GM18951 (cell line): ENCODE results near the gene PRR30.

ENCODE experiments used
- POLR2A ChIP-seq: IDR thresholded peaks from 4 replicates; pipeline ENCODE4 v1.6.1; 2011; ENCODE audit warnings: mild to moderate bottlenecking; ENCODE audit not compliant: insufficient read length, insufficient read depth; ENCODE audit errors: extremely low read depth
- in situ Hi-C: fragments of 300-500 bp; cut with MboI; formaldehyde crosslinking; loops from one replicate; pipeline ENCODE4 v1.12.0; 2022; ENCODE audit warnings: low sequenced_read_pairs, mixed read lengths, inconsistent platforms; ENCODE audit not compliant: unreplicated experiment

PRR30 gene

GRCh38 chr2:27170581-27171337 is 31.5 kb upstream of the PRR30 start:
- in situ Hi-C loops: no loop called here

GRCh38 chr2:27164960-27165763 is 26.0 kb upstream of the PRR30 start:
- TF ChIP-seq POLR2A: no peak
- in situ Hi-C loops: no loop called here

More at GRCh38 chr2:27170581-27171337, 31.5 kb upstream of the PRR30 start:
- TF ChIP-seq POLR2A: no peak

DNA sequence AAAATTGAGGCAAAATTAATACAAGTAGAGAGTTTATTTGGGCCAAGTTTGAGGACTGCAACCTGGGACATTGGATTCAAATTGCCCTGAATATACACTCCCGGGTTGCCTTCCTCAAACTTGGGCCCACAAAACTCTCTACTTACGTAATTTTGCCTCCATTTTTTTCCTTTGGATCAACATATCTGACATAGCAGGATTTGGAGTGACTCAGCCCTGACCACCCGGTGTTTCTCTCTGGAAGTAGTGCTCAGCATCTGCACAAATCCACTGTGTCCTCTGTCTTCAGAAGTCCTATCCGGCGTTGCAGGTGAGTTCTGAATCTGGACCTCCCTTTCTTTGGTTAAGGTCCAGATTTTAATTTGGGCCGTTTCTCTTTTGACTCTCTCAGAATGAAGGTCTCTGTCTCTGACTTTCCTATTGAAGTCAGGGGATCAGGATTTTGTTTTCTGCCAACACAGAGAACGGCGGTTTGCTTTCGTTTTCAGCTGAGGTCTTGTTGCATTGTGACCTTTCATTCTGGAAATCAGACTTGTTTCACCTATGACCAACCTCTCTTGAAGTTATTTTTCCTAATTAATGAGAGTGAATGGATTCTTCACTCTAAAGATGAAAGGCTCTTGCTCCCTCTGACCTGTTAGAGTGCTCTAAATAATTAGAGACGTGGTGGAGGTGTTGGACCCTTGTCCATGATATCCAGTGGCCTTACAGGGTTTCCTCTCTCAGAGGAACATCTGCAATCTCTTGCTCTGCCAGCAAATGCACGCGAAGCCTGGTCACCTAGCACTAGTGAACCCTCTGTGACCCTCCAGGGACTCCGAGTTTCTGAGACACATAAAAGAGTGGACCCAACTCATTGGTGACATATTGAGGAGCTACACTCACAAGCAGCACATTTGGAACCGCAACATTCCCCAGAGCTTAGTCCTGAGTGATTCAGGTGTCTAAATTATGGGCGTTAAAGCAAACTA is 23.2 kb upstream of the PRR30 start:
- in situ Hi-C loops: no loop called here
- no peak for TF ChIP-seq POLR2A

- in situ Hi-C loops: no loop called here
- no peak for TF ChIP-seq POLR2A
Observed at GRCh38 chr2:27160191-27160590, 21.0 kb upstream of the PRR30 start.

DNA sequence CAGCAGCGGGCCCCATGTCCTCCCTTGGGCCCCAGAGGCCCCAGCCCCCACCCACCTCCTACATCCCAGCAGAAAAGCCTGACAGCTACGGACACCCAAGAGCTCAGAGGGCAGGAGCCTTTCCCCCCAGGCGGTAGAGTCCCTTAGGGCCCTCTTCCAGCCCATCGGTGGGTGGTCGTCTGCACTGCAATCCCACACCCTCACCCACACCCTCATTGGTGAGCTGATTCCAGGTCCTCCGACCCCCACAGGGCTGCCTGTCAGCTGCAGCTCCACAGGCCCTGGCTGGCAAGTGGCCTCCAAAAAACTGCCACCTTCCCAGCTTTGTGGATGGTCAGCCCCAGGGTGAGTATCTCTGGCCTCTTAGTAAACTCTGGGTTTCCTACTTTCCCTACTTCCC is 20.1 kb upstream of the PRR30 start:
- no peak for TF ChIP-seq POLR2A

DNA sequence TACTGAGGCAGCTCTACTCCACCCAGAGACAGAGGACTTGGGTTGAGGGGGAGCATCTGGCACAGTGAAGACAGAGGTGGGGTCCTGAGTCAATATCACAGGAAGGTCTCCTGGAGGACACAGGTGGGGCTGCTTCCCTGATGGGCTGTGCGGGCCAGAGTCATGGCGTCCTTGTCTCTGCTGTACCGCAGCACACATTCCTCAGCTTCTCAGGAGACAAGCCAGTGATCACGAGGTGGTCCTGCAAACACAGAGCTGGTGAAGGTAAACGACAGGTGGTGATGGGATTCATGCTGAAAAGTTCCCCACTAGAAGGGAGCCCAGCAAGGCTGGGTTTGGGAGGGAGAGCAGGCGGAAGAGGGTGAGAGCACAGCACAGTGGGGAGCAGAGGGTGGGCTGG is 19.3 kb upstream of the PRR30 start:
- no peak for TF ChIP-seq POLR2A
- in situ Hi-C loops: no loop called here

More for the DNA sequence above, 20.1 kb upstream of the PRR30 start:
- in situ Hi-C loops: no loop called here

GRCh38 chr2:27155069-27155520 is 15.9 kb upstream of the PRR30 start:
- in situ Hi-C loops: no loop called here
- no peak for TF ChIP-seq POLR2A

DNA sequence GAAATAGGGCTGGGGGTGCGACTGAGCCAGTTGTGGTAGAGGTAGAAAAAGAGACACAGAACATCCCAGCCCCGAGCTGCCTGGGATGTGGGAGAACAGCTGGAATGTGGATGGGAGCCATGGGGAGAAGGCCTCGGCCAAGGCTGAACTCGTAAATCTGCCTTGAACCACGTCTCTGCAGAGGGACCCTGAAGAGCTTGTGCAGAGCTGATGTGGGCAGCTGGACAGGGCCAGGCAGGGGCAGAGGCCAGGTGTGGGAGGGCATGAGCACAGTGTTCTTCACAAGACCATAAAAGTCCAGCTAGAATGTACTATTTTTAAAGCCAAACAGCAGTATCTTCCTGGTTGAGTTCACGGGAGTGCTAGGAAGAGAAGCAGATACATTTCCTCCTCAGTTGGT is 15.3 kb upstream of the PRR30 start:
- no peak for TF ChIP-seq POLR2A
- in situ Hi-C loops: no loop called here

DNA sequence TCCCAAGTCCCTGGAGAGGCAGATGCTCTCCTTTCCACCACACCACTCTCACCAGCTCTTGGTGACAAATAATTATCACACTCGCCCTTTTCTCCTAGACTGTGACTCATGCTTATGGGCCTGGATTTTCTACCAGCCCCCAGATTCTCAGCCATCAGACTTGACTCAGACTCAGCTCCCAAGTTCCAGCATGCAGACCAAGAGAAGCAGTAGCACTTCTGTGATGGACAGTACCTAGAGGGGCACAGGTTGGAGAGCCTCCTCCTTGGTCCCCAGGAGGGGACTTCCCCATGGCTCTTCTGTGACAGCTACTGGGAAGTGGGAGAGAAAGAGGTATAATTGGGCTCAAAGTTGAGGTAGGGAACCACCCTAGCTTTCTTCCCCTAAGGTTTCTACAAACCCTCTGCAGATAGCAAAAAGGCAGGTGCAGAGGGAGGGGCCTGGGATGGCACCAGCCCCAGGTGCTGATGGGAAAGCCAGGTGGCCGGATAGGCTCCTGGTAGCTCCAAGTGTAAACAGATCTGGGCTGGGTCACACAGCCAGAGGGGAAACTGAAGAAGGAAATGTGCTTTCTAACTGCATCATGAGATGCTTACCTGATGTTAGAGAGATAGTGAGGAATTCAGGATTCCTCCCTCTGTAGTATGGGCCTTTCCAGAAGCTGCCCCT is 13.7 kb upstream of the PRR30 start:
- in situ Hi-C loops: no loop called here

DNA sequence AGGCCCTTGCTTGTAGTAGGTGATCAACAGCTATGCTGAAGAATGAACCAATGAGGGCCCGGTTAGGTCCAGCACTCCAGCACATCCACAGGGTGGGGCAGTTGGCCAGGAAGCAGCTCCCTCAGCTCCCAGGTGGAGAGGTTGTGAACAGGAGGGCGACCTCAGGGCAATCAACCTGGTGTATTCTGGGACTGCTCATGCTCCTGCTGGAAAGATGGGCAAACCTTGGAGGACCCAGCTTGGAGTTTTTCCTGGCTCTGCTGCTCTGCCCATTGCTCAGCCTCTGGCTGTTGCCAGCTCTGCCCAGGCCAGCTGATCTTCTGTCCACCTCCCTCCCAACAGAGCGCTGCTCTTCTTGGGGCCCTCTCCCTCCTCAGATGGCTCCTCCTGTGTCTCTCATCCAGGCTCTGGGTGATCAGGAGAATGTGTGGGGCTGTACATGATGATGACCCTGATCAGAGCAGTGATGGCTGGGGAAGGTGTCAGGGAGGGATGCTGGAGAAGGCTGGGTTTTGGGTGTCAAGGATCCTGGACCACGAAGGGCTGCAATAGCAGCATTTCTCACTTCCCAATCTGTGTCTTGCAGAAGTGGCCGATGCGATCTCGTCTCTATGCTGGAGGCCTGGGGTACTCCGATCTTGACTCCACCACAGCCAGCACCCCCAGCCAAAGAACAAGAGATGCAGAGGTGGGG is 13.0 kb upstream of the PRR30 start:
- no peak for TF ChIP-seq POLR2A

More for the DNA sequence above, 13.7 kb upstream of the PRR30 start:
- no peak for TF ChIP-seq POLR2A

DNA sequence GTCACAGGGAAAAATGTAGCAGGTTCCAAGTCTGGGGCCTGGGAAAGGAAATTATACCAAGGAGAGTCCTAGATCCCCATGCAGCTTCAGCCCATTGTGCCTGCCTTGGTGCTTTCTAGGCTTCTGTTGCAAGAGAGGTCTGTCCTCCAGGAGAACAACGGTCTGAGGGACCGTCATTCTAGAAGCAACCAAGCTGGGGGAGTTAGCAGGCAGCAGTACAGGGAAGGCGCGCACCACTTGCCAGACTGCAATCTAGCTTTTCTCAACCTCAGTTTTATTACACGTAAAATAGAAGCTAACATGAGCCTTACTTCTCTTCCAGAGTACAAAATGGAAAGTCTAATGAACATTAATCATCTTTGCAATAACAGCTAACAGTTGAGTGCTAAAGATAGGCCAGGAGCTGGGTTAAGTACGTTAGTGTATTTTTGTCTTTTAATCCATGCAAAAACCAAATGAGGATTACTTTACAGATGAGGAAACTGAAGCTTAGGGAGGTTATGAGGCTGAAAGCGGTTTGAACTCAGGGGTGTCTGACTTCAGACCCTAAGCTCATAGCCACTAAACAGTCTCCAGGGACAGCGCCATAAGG is 11.5 kb upstream of the PRR30 start:
- in situ Hi-C loops: no loop called here
- TF ChIP-seq POLR2A: no peak

More for the DNA sequence above, 13.0 kb upstream of the PRR30 start:
- in situ Hi-C loops: no loop called here
